GM19324 (cell line): ENCODE measurements around the gene IKZF4.

Experiments used
- ATAC-seq: cut with Tn5 transposase; IDR thresholded peaks from one replicate; pipeline ENCODE4 v1.9.1; 2021; ENCODE audit warnings: mild to moderate bottlenecking, moderate library complexity; ENCODE audit not compliant: unreplicated experiment, low FRiP score

IKZF4 gene

GRCh38 chr12:56081393-56082347 lies 60.8 kb downstream of the IKZF4 start:
- ATAC-seq: no peak

GRCh38 chr12:56082382-56082781 lies 61.5 kb downstream of the IKZF4 start:
- no peak for ATAC-seq

DNA sequence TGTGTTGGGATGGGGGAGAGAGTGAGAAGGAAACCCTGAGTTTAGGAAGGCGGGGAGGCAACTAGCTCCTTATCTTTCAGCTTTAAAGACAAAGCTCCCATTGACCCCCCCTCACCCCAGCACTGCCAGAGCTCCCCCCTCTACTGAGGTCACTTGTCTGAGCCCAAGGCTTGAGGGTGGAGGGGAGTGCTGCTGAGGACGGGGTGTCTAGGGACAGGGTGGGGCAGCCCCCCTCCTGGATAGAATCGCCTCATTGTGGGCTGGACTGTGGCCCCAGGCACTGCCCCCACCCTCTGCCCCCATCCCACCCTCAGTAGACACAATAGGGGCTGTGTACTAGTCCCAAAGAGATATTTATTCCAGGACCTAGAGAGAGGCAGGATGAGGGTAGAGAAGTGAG lies 62.1 kb downstream of the IKZF4 start:
- no peak for ATAC-seq

DNA sequence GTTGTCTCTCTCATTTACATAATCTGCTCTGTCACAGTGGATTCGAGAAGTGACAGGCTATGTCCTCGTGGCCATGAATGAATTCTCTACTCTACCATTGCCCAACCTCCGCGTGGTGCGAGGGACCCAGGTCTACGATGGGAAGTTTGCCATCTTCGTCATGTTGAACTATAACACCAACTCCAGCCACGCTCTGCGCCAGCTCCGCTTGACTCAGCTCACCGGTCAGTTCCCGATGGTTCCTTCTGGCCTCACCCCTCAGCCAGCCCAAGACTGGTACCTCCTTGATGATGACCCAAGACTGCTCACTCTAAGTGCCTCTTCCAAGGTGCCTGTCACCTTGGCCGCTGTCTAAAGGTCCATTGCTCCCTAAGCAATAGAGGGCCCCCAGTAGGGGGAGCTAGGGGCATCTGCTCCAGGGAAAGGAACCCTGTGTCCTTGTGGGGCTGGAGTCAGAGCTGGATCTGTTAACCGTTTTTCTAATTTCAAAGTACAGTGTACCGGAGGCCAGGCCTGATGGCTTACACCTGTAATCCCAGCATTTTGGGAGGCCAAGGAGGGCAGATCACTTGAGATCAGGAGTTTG lies 64.2 kb downstream of the IKZF4 start:
- no peak for ATAC-seq

DNA sequence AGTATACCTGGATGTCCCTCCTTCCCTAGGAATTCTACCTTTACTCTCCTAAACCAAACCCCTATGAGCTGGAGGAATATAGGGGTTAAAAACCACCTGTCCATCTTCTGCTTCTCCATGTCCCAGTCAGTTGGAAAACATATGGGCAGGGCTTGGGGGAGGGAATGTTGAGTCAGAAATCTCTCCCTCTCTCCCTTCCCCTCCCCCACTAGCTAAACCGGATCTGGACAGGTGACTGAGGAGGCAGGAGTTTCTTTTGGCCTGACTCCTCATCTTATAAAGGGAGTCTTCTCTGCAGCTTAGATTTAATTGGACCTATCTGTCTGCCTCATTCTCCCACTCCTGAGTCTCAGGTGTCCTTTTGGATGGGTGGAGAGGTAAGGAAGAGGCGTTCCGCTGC lies 65.3 kb downstream of the IKZF4 start:
- no peak for ATAC-seq

GRCh38 chr12:56086608-56087007 lies 65.8 kb downstream of the IKZF4 start:
- ATAC-seq: no peak

- ATAC-seq: no peak
These were observed 66.4 kb downstream of the IKZF4 start for GRCh38 chr12:56087220-56087619.
